ENCODE measurements around the gene NUAK1.

The NUAK1 gene

GRCh38 chr12:106128585-106129328 lies 10.0 kb downstream of the NUAK1 start:
- H3K27ac ChIP-seq (ENCODE audit: low read length): no peak overlapping the region

DNA sequence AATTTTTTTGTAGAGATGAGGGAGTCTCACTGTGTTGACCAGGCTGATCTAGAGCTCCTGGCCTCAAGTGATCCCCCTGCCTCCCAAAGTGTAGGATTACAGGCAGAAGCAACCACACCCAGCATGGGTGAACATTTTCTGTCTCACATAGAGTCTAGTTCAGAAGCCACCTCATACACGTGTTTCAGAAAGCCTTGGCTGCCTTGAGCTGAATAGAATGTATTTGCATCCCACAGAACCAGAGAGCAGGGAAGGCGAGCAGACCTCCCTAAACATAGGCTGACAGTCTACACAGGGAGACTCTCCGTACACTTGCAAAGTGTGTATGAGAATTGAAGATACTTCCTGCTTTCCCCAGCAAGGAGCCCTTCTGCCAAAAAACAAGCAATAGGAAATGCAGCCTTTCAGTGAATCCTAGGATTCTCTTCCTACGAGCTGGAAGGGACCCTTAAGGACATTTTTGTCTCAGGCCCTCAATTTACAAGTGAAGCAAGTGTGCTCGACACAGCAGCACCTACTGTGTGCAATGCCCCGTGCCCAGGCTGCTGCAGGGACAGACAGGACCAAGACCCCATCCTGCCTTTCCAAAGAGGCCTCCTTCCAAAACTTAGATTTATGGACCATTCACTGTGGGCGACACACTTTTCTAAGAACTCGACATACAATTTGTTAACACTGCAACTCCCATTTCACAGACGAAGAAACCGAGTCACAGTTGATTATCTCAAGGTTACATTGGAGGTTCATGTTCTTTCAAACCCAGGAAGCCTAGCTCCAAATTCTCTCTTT lies 11.2 kb downstream of the NUAK1 start:
- Histone ChIP-seq H3K27ac (ENCODE audit: low read length) (no peak overlapping the region), H3K9me3 (ENCODE audit: control insufficient read depth in 1 of 2, low read length in 2 of 2) (no peaks in the 10 kb centered on the region), H3K4me3 (ENCODE audit: low read depth in 1 of 2, low read length in 2 of 2) (no peak overlapping the region), H3K4me1 (ENCODE audit: control insufficient read depth in 1 of 2, insufficient read depth in 2 of 2, low read length in 2 of 2) (peaks cover 7 to 18% of the 10 kb centered on the region in 2 donors), H3K27me3 (ENCODE audit: low read depth, low read length) (no peaks in the 10 kb centered on the region), H3K36me3 (ENCODE audit: control insufficient read depth in 1 of 2, insufficient read depth in 2 of 2, low read length in 2 of 2) (no peaks in the 10 kb centered on the region)

More at GRCh38 chr12:106128585-106129328, 10.0 kb downstream of the NUAK1 start:
- Histone ChIP-seq H3K27me3 (ENCODE audit: low read depth, low read length) (no peaks in the 10 kb centered on the region), H3K4me3 (ENCODE audit: low read depth in 1 of 2, low read length in 2 of 2) (no peak overlapping the region), H3K36me3 (ENCODE audit: control insufficient read depth in 1 of 2, insufficient read depth in 2 of 2, low read length in 2 of 2) (no peaks in the 10 kb centered on the region), H3K4me1 (ENCODE audit: control insufficient read depth in 1 of 2, insufficient read depth in 2 of 2, low read length in 2 of 2) (peaks cover 7 to 22% of the 10 kb centered on the region in 2 donors), H3K9me3 (ENCODE audit: control insufficient read depth in 1 of 2, low read length in 2 of 2) (no peaks in the 10 kb centered on the region)

GRCh38 chr12:106126441-106127337 lies 12.1 kb downstream of the NUAK1 start:
- H3K27me3 ChIP-seq (ENCODE audit: low read depth, low read length): no peaks in the 10 kb centered on the region
- H3K4me3 ChIP-seq (ENCODE audit: low read depth in 1 of 2, low read length in 2 of 2): no peak overlapping the region
- no peak overlapping the region for H3K27ac ChIP-seq (ENCODE audit: low read length)
- H3K36me3 ChIP-seq (ENCODE audit: control insufficient read depth in 1 of 2, insufficient read depth in 2 of 2, low read length in 2 of 2): no peaks in the 10 kb centered on the region
- no peaks in the 10 kb centered on the region for H3K9me3 ChIP-seq (ENCODE audit: control insufficient read depth in 1 of 2, low read length in 2 of 2)
- peaks cover 7 to 10% of the 10 kb centered on the region in 2 donors for H3K4me1 ChIP-seq (ENCODE audit: control insufficient read depth in 1 of 2, insufficient read depth in 2 of 2, low read length in 2 of 2)

GRCh38 chr12:106125351-106126095 lies 13.2 kb downstream of the NUAK1 start:
- H3K27me3 ChIP-seq (ENCODE audit: low read depth, low read length): no peaks in the 10 kb centered on the region
- no peak overlapping the region for H3K4me3 ChIP-seq (ENCODE audit: low read depth in 1 of 2, low read length in 2 of 2)
- H3K4me1 ChIP-seq (ENCODE audit: control insufficient read depth in 1 of 2, insufficient read depth in 2 of 2, low read length in 2 of 2): peaks cover 4 to 7% of the 10 kb centered on the region in 2 donors
- H3K27ac ChIP-seq (ENCODE audit: low read length): no peak overlapping the region
- no peaks in the 10 kb centered on the region for H3K36me3 ChIP-seq (ENCODE audit: control insufficient read depth in 1 of 2, insufficient read depth in 2 of 2, low read length in 2 of 2)
- no peaks in the 10 kb centered on the region for H3K9me3 ChIP-seq (ENCODE audit: control insufficient read depth in 1 of 2, low read length in 2 of 2)

GRCh38 chr12:106123551-106124081 lies 15.1 kb downstream of the NUAK1 start:
- Histone ChIP-seq H3K27me3 (ENCODE audit: low read depth, low read length) (no peaks in the 10 kb centered on the region), H3K36me3 (ENCODE audit: control insufficient read depth in 1 of 2, insufficient read depth in 2 of 2, low read length in 2 of 2) (no peaks in the 10 kb centered on the region), H3K4me3 (ENCODE audit: low read depth in 1 of 2, low read length in 2 of 2) (no peak overlapping the region), H3K27ac (ENCODE audit: low read length) (no peak overlapping the region), H3K4me1 (ENCODE audit: control insufficient read depth in 1 of 2, insufficient read depth in 2 of 2, low read length in 2 of 2) (peaks cover 4 to 7% of the 10 kb centered on the region in 2 donors), H3K9me3 (ENCODE audit: control insufficient read depth in 1 of 2, low read length in 2 of 2) (no peaks in the 10 kb centered on the region)

- H3K4me1 ChIP-seq (ENCODE audit: control insufficient read depth in 1 of 2, insufficient read depth in 2 of 2, low read length in 2 of 2): peaks cover 4 to 7% of the 10 kb centered on the region in 2 donors
- no peak overlapping the region for H3K4me3 ChIP-seq (ENCODE audit: low read depth in 1 of 2, low read length in 2 of 2)
- no peak overlapping the region for H3K27ac ChIP-seq (ENCODE audit: low read length)
- no peaks in the 10 kb centered on the region for H3K36me3 ChIP-seq (ENCODE audit: control insufficient read depth in 1 of 2, insufficient read depth in 2 of 2, low read length in 2 of 2)
- no peaks in the 10 kb centered on the region for H3K9me3 ChIP-seq (ENCODE audit: control insufficient read depth in 1 of 2, low read length in 2 of 2)
- no peaks in the 10 kb centered on the region for H3K27me3 ChIP-seq (ENCODE audit: low read depth, low read length)
Observed at GRCh38 chr12:106123110-106123509, 15.6 kb downstream of the NUAK1 start.

DNA sequence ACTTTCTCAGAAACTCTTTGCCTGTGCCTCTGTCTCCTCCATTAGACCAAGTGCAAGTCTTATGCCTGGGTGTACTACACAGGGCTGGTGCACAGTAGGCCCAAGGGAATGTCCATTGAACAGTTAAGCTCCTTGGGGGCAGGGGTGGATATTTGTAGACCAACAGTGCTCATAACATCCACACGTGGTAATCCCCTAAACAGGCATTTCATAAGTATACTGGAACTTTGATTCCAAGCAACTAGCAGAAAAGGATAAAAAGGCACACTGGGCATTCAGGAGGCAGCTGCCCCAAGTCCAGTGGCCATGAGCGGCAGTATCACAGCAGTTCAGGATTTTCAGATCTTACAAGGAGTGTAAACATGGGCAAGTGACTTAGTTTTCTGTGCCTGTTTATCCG lies 16.8 kb downstream of the NUAK1 start:
- Histone ChIP-seq H3K4me3 (ENCODE audit: low read depth in 1 of 2, low read length in 2 of 2) (no peak overlapping the region), H3K36me3 (ENCODE audit: control insufficient read depth in 1 of 2, insufficient read depth in 2 of 2, low read length in 2 of 2) (no peaks in the 10 kb centered on the region)

DNA sequence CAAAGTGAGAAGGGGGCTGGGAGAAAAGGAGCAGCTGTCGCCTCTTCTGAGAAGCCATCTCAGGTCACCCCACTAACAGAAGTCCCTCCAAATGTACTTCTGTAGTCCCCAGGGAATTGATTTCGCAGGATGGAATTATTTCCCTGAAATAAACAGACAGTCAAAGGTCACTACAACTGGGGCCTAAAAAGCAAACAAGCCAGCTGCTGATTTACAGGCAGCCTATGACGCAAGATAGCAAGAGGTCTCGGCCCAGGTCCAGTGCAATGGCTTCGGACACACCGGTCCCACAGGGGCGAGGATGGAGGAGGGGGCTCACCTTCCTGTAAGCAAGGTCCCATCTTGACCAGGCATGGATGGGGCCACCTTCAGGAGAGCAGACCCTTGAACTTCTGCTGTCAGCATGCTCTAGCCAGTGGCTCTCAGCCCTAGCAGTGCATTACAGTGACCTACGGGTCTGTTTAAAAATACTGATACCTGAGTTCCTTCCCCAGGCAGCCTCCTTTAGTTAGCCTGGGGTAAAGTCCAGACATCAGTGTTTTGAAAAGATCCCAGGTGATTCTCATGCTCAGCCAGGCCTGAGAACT lies 18.1 kb downstream of the NUAK1 start:
- no peak overlapping the region for H3K27ac ChIP-seq (ENCODE audit: low read length)
- H3K27me3 ChIP-seq (ENCODE audit: low read depth, low read length): no peaks in the 10 kb centered on the region
- H3K4me3 ChIP-seq (ENCODE audit: low read depth in 1 of 2, low read length in 2 of 2): no peak overlapping the region
- no peaks in the 10 kb centered on the region for H3K9me3 ChIP-seq (ENCODE audit: control insufficient read depth in 1 of 2, low read length in 2 of 2)
- H3K36me3 ChIP-seq (ENCODE audit: control insufficient read depth in 1 of 2, insufficient read depth in 2 of 2, low read length in 2 of 2): no peaks in the 10 kb centered on the region
- H3K4me1 ChIP-seq (ENCODE audit: control insufficient read depth in 1 of 2, insufficient read depth in 2 of 2, low read length in 2 of 2): no peaks in the 10 kb centered on the region

More for the DNA sequence above, 16.8 kb downstream of the NUAK1 start:
- Histone ChIP-seq H3K27ac (ENCODE audit: low read length) (no peak overlapping the region), H3K9me3 (ENCODE audit: control insufficient read depth in 1 of 2, low read length in 2 of 2) (no peaks in the 10 kb centered on the region), H3K27me3 (ENCODE audit: low read depth, low read length) (no peaks in the 10 kb centered on the region), H3K4me1 (ENCODE audit: control insufficient read depth in 1 of 2, insufficient read depth in 2 of 2, low read length in 2 of 2) (peaks cover 0 to 4% of the 10 kb centered on the region in 2 donors)

GRCh38 chr12:106119301-106119700 lies 19.5 kb downstream of the NUAK1 start:
- H3K4me3 ChIP-seq (ENCODE audit: low read depth in 1 of 2, low read length in 2 of 2): no peak overlapping the region
- no peaks in the 10 kb centered on the region for H3K9me3 ChIP-seq (ENCODE audit: control insufficient read depth in 1 of 2, low read length in 2 of 2)
- no peaks in the 10 kb centered on the region for H3K27me3 ChIP-seq (ENCODE audit: low read depth, low read length)
- no peaks in the 10 kb centered on the region for H3K36me3 ChIP-seq (ENCODE audit: control insufficient read depth in 1 of 2, insufficient read depth in 2 of 2, low read length in 2 of 2)
- H3K27ac ChIP-seq (ENCODE audit: low read length): no peak overlapping the region
- peaks cover 2 to 4% of the 10 kb centered on the region in 2 donors for H3K4me1 ChIP-seq (ENCODE audit: control insufficient read depth in 1 of 2, insufficient read depth in 2 of 2, low read length in 2 of 2)

All from muscle layer of duodenum (tissue), 2 donors.